GM23248 (cell line): ENCODE results near the gene VCL.

ENCODE experiments used
- EZH2 ChIP-seq: fragments of 200-600 bp; sonication (generic); IDR thresholded peaks from 2 replicates; pipeline ENCODE4 v1.6.1; 2018; ENCODE audit warnings: antibody characterized with exemption, mild to moderate bottlenecking; ENCODE audit not compliant: insufficient read depth, poor library complexity, severe bottlenecking
- EZH2phosphoT487 ChIP-seq: fragments of 200-600 bp; sonication (generic); IDR thresholded peaks from 2 replicates; pipeline ENCODE4 v1.6.1; 2018; ENCODE audit warnings: antibody characterized with exemption, moderate library complexity, mild to moderate bottlenecking, low read depth; ENCODE audit not compliant: insufficient read depth

- no peak for TF ChIP-seq EZH2
- TF ChIP-seq EZH2phosphoT487 = no peak
Observed at GRCh38 chr10:73979809-73980433, 18.0 kb upstream of the VCL start.
